NCI-H345 (cell line): ENCODE data around the gene PTAFR.

Experiments
- DNase-seq: peaks from one replicate; lab custom pipeline; 2025; lab: John Stamatoyannopoulos, UW

PTAFR gene

DNA sequence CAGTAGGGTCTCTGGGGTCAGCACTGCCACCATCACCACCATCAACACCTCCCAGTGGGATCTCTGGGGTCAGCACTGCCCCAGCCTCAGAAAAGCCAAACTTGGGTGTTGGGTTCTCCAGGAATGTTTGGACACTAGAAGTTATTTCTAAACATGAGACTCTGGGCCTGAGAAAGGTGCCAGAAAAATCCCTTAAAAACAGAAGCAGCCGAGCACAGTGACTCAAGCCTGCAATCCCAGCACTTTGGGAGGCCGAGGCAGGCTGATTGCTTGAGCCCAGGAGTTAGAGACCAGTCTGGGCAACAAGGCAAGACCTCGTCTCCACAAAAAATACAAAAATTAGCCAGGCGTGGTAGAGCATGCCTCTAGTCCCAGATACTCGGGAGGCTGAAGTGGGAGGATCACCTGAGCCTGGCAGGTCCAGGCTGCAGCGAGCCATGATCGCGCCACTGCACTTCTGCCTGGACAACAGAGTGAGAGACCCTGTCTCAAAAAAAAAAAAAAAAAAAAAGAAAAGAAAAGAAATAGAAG lies 470 bp downstream of the PTAFR start:
- no peak for DNase-seq

DNA sequence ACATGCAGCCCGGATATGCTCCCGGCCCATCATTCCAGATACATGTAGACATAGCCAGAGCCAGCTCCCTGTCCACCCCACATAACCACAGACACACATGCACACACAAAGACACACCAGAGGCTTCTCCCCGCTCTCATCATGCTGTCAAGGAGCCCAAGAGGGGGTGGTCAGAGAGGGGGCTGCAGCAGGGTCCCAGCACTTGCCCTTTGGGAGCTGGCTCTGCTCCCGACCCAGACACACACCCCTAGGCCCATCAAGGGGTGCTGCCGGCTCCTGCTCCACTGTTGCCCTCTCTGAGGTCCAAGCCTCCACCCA lies 2.6 kb downstream of the PTAFR start:
- DNase-seq = no peak

DNA sequence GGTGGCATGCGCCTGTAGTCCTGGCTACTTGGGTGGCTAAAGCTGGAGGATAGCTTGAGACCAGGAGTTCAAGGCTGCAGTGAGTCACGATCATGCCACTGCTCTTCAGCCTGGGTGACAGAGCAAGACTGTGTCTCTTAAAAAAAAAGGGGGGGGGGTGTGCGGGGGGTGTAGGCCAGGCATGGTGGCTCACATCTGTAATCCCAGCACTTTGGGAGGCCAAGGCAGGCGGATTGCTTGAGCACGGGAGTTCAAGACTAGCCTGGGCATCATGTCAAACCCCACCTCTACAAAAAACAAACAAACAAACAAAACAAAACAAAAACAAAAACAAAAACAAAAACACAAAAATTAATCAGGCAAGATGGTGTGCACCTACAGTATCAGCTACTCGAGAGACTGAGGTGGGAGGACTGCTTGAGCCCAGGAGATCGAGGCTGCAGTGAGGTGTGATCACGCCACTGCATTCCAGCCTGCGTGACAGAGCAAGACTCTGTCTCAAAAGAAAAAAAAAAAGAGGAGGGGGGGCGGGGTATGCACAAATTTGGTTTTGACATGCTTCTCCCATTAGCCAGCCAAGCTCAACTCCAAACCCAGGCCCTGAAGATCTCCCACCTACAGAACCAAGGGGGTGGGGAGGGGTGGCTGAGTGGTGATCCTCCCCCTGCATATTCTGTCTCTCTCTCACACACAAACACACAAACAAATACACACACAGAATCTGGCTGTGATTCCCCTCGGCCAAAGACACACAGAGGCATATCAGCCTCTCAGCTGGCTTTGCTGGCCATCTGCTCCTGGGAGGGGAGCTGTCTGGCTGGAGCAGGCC lies 3.1 kb downstream of the PTAFR start:
- DNase-seq = no peak

DNA sequence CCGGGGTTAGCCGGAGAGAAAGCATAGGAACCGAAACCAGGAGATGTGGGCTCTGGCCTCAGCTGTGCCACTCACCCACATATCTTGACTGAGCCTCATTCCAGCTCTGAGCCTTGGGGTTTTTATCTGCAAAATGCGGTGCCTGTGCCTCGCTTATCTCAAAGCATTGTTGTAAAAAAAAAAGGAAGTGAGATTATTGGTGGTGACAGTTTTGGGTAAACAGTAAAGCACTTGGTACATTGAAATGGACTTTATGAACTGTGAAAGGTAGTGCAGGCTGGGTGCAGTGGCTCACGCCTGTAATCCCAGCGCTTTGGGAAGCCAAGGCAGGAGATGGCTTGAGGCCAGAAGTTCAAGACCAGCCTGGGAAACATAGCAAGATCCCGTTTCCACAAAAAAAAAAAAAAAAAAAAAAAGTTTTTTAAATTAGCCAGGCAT lies 3.8 kb downstream of the PTAFR start:
- no peak for DNase-seq

DNA sequence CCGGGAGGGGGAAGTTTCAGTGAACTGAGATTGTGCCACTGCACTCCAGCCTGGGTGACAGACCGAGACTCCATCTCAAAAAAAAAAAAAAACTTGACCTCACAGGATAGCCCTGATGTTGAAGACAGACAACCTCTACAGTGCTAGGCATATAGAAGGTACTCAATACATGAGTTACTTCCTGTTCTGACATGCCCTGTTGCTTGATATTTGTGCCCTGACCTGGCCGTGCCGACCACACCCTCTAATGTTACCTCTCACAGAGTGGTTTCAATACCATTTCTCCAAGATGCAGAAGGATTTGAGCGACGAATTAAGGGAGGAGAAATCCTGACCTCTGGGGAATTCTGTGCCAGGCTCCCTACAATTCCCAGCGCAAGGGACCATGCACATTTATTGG lies 5.2 kb downstream of the PTAFR start:
- no peak for DNase-seq

DNA sequence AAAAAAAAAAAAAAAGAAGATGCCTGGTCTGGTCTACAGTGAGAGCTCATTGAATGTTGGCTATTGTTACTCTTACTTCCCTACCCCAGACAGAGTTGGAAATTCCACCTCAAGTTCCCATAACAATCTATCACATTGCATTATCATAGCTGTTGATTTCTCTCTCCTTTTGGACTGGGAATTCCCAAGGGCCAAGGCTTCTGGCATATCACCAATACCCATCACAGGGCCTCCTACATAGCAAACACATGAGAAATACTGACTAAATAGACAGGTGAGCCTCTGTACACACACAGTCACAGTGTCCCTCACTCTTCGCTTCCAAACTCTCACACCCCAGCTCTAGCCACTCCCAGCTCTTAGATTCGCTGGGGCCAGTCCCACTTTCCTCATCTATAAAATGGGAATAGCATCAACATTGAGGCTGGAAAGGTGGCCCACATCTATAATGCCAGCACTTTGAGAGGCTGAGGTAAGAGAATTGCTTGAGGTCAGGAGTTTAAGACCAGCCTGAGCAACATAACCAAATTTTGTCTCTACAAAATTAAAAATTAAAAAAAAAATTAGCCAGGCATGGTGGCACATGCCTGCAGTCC lies 6.4 kb downstream of the PTAFR start:
- no peak for DNase-seq

DNA sequence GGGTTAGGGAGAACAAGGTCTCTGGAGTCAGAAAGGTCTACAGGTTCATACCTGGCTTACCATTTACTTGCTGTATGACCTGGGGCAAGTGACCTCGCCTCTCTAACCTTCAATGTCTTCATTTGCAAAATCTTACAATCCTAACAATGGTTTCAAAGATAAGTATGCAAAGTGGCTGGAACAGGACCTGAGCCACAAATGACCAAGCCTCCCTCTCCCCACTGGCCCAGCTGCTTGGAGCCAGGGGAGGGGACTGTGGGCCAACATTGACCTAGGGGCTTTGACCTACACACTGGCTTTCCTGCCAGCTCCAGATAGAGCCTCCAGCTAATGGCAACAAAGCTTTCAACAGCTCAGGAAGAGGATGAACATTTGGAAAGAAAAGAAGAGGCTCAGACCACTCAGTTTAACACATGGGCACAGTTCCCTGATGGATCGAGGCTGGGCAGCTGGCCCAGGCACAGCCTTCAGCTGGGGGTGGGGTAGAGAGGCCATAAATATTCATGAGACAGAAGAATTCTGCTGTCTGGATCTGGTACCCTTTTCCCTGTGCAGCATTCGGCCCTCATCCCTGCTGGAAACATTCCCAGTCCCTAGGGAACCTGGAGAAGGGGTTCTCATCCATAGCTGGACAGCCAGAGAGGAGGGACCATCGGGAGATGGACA lies 12.9 kb downstream of the PTAFR start:
- no peak for DNase-seq

DNA sequence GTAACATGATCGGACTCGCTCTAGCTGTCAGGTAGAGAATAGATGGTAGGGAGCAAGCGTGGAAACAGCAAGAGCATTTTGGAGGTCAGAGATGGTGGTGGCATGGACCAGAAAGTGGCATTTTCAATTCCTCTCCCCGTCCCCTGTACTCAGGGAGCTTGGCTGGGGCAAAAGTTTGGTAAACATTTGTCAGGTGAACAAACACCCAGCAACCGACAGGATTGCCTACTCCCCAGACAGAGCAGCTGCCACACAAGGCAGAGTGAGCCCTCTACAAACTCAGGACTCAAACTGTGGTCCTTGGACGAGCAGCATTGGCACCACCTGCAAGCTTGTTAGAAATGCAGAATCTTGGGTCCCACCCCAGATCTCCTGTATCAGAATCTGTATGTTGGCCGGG lies 14.3 kb downstream of the PTAFR start:
- DNase-seq = no peak

DNA sequence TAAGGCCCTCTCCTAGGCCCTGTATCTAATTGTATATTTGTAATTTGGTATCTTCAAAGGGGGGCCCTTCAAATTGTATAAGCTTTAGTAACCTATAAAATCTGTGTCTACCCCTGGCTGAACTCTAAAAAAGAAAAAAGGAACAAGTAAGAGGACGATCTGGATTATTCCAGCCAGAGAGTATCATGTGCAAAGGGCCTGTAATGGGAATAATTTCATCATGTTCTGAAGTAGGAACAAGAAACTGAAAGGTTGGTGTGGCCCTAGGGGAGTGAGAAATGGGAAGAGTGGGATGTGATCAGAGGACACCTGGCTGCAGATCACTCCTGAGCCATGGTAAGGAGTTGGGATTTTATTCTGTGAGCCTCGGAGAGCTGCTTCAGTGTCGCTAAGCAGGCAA lies 14.7 kb downstream of the PTAFR start:
- no peak for DNase-seq

DNA sequence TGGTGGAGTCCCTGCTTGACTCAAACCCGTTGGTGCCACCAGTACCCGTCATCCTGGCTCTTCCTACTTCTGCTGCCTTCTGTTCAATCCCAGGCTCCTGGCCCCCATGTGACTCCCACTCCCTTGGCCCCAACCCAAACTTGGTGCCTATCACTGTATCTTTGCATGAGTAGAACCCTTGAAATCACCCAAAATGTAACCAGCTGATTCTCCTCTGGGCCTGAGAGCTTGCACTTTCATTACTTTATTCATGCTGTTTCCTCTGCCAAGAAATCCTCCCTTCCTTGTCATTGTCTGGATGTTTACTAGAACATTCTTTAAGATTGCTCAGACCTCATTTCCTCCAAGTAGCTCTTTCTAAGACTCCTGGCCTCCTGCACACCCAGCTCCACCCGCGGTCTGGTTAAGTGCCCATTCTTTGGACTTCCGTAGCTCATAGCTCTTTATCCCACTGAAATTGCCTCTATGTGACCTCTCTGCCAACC lies 15.7 kb downstream of the PTAFR start:
- no peak for DNase-seq

DNA sequence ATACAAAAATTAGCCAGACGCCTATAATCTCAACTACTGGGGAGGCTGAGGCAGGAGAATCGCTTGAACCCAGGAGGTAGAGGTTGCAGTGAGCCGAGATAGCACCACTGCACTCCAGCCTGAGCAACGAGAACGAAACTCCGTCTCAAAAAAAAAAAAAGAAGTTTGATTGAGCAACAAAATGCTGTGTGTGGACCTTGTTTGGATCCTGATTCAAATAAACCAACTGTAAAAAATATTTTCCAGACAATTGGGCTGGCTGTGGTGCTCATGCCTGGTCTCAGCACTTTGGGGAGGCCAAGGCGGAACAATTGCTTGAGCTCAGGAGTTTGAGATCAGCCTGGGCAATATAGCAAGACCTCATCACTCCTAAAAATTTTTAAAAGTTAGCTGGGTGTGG lies 16.8 kb downstream of the PTAFR start:
- no peak for DNase-seq

DNA sequence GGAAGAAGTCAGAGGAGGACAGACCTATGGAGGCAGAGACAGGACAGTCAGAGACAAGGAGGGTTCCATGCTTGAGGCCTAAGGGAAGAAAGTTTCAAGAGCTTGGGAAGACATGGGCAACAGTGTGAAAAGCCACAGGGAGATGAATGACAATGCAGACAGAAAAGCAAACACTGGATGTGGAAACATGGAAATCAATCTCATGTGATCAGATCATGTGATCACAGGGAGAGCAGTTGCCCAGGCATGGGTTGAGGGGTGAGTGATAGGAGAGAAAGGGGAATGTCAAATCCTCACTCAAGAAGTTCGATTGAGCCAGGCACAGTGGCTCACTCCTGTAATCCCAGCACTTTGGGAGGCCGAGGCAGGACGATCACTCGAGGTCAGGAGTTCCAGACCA lies 17.2 kb downstream of the PTAFR start:
- no peak for DNase-seq

DNA sequence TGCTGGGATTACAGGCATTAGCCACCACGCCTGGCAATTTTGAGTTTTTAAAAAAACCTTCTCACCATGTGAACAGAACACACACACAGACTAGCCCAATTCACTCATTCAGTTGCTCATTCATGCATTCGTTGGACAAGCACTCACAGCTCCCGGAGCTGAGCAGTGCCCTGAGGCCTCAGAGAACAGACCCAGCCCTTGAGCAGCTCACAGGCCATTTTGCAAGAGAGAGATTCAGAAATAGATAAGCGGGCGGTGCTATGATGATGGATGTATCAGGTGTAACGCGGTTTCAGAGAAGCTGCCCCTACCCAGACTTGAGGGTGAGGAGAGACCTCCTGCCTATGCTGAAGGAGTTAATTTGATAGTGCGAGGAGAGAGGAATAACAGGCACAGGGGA lies 18.6 kb downstream of the PTAFR start:
- DNase-seq = no peak

DNA sequence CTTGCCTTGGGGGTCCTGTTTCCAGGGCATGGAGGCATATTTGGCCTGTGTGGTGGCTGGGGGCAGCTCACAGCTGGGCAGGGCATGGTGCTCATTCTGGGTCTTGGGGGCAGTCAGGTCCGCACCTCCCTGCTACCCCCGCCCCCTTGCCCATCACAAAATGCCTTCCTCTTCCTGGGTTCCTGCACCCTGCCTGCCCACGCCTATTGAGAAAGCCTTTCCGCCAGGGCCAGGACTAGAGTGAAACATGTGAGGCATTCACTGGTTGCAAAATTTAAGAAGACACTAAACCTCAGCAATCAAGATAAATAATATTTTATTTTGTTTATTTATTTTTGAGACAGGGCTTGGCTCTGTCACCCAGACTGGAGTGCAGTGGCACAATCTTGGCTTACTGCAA lies 19.7 kb downstream of the PTAFR start:
- no peak for DNase-seq

DNA sequence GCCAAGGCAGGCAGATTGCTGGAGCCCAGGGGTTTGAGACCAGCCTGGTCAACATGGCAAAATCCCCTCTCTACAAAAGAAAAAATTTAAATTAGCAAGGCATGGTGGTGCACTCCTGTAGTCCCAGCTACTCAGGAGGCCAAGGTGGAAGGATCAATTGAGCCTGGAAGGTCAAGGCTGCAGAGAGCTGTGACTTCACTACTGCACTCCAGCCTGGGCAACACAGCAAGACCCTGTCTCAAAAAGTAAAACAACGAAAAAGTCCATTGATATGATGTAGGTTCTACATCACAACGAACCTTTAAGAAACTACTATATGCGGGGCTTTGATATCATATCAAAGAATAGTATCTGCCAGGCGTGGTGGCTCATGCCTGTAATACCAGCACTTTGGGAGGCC lies 20.9 kb downstream of the PTAFR start:
- DNase-seq = no peak

DNA sequence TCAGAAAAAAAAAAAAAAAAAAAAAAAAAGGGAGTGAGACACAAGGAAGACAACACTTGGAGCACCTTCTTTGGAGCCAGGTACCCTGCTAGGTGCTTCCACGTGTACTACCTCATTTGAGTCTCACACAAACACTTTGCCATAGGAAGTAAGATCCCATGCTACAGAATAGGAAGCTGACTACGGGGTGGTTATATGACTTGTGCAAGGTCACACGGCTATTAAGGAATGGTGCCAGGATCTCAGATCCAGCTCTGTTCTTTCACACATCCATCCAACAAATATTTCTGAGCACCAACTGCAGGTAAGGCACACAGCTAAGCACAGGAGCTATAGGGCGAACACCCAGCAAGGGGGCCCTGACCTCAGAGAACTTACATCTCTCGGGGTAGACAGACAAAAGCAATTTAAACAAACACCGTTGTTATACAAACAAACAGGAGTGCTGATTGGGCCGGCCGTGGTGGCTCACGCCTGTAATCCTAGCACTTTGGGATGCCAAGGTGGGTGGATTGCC lies 22.4 kb downstream of the PTAFR start:
- no peak for DNase-seq

DNA sequence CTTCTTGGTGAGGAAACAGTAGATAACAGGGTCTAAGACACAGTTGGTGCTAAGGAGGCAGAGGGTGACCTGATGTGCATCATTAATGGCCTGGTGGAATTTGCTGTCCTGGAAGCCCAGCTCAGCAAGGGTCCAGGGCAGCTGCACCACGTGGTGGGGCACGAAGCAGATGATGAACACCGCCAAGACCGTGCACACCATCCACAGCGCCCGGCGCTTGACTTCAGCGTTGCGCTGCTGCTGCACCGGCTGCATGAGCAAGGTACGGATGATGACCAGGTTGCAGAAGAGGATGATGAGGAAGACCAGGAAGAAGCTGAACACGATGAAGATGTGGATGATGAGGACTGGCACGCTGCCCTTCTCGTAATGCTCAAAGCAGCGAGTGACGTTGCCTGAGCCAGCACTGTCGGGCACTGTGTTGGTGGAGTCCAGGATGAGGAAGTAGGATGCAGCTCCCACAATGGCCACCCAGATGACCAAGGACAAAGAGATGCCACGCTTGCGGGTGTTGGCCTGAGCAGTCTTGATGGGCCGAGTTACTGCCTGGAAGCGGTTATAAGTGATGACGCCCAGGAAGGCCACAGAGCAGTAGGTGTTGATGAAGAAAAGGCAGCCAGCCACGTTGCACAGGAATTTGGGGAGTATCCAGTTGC lies 26.2 kb downstream of the PTAFR start:
- no peak for DNase-seq

DNA sequence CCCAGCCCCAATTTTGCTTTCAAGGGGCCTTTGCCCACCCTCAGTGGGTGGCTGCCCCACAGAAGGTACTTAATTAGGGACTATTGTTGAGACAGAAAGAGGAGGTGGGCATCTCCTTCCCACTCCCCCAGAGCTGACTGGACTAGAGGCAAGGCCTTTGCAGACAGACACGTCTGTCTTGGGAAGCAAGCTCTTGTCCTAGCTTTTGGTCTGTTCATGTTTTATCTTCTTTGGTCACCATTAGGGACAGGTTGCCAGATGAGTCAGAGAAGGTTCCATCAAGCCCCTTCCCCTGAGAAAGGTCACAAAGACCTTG lies 27.7 kb downstream of the PTAFR start:
- no peak for DNase-seq

DNA sequence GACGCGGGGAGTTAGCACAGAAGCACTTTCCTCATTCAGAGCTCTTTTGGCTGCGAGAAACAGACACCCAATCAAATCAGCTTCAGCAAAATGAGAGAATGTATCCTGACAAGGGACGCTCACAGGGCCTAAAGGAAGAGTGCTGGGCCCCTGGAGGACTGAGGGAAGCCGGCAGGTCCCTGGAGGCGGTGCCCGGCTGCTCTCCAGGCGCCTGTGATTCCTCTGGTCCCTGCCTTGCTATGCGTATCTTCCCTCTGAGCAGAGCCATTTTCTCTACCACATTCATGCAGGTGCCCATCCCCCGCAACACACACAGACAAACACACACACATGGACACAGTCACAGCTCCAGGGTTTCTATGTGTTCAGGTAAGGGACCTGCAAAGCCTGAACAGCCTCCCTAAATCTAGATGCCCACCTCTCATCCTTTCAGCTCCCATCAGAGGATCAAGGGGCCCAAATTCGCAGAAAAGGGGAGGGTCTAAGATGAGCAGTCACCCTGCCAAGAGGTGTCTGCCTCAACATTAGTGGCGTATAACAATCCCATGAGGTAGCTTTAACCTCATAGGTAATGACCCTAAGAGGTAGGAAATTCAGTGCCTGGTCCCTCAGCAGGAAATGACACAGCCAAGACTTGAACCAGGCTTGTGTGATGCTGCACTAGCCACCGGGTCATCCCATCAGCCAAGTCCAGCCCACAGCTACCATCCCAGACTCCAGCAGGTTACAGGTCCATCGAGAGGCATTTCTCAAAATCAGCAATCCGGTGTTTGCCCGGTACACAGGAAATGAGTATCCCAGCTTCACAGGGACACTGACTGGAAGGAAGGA lies 29.0 kb downstream of the PTAFR start:
- DNase-seq = no peak

DNA sequence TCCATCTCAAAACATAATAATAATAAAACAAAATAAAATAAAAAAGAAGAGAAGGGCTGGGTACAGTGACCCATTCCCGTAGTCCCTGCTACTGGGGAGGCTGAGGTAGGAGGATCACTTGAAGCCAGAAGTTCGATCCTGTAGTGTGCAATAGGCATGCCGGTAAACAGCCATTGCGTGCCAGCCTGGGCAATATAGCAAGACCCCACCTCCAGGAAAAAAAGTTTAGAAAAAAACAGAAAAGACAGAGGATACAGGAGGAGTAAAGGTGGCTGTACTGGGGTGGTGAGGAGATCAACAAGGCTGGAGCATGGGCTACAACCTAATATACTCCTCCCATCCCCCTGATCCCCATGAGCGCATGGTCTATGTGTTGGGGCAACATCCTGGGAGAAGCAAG lies 30.8 kb downstream of the PTAFR start:
- DNase-seq = no peak
